GM19438 (cell line): ENCODE measurements around the gene TXNDC12.
"Not testable (repeated sequence)": the region's sequence is repeated elsewhere in the genome, so short reads cannot be mapped to it uniquely, and the experiment has no call there.

Source experiments
- ATAC-seq: cut with Tn5 transposase; IDR thresholded peaks from one replicate; pipeline ENCODE4 v1.9.1; 2021; ENCODE audit warnings: low read depth; ENCODE audit not compliant: unreplicated experiment

TXNDC12 gene

DNA sequence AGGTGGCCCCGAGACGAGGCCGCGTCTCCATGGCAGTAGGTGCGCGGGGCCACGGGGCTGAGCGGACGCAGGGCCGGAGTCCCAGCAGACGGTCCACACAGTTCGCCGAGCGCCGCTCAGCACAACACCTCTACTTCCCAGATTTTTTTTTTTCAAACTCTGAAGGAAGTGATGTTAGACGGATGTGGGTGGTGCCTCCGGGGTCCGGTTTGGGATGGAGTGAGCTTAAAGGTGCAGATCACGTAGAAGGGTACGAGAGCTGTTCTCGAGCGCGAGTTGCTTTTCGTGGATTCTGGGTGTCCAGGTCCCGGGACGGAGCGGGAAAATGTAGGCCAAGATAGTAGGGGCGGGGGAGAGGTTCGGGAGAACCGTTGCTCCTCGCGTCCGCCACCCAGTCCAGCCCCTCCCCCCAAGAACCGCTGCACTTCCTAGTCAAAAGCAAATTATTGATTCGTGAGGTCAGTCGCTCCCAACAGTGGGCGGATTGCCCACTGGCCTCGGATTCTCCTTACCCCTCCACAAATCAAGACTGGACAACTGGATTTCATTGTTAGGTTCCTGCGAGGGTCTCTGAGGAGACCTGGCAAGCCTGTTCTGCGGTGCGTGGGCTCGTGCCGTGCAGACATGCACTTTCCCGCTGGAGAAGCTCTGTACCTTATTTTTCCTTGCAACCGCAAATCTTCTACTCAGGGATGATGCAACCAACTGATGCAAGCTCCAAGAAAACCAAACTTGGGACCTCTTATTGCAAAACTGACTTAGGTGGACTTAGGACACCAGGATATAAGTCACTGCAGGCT is at the start of gene TXNDC12:
TXNDC12 (minus strand) TSS at position 126 of the 800 bp plus-strand sequence; CDS start at position 31, 95 bp downstream.
- peak; percentile 49 for ATAC-seq

DNA sequence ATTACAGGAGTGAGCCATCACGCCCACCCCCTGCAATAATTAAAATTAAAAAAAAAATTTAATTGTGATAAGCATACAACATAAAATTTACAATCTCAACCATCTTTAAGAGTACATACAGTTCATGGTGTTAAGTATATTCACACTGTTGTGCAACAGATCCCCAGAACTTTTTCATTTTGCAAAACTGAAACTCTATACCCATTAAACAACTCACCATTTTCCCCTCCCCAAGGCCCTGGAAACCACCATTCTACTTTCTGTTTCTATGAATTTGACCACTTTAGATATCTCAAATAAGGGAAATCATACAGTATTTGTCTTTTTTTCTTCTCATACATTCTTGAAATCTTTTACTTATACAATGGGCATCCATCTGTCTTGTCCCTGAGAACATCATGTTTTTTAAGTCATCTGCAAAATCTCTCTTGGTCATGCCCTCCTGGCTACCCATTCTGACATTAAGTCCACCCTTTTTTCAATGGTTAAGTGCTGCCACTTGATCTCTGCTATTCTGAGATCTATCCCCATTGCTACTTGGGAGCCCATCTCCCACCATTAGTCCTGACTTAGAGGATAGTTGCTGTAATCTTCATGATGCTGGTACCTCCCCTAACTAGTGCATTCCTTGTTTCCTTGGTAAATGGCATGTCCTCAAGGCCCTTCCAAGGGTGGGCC is 47.5 kb upstream of the TXNDC12 start:
- no peak for ATAC-seq

DNA sequence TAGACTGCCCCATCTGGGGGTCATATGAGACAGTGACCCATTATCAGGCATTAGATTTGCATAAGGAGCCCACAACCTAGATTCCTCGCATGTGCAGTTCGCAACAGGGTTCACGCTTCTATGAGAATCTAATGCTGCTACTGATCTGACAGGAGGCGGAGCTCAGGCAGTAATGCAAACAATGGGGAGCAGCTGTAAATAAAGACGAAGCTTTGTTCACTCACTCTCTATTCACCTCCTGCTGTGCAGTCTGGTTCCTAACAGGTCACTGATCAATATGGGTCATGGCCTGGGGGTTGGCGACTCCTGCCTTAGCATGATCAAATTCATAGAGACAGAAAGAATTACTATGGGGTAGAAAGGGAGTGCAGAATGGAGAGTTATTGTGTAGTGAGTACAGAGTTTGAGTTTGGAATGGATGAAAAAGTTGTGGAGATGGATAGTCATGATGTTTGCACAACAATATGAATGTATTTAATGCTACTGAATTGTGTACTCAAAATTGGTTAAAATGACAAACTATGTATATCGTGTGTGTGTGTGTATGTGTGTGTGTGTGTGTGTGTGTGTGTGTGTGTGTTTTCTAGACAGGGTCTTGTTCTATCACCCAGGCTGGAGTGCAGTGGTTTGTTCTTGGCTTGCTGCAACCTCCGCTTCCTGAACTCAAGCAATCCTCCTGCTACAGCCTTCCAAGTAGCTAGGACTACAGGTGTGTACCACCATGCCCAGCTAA is 43.3 kb upstream of the TXNDC12 start:
- no peak for ATAC-seq

- no peak for ATAC-seq
Observed at GRCh38 chr1:52096216-52096615, 41.2 kb upstream of the TXNDC12 start.

DNA sequence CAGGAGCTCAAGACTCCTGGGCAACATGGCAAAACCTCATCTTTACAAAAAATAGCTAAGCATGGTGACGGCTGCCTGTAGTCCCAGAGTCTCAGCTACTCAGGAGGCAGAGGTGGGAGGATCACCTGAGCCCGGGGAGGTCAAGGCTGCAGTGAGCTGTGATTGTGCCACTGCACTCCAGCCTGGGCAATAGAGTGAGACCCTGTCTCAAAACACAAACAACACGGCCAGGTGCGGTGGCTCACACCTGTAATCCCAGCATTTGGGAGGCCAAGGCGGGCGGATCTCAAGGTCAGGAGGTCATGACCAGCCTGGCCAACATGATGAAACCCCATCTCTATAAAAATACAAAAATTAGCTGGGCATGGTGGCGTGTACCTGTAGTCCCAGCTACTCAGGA is 39.3 kb upstream of the TXNDC12 start:
- ATAC-seq = not testable (repeated sequence)

DNA sequence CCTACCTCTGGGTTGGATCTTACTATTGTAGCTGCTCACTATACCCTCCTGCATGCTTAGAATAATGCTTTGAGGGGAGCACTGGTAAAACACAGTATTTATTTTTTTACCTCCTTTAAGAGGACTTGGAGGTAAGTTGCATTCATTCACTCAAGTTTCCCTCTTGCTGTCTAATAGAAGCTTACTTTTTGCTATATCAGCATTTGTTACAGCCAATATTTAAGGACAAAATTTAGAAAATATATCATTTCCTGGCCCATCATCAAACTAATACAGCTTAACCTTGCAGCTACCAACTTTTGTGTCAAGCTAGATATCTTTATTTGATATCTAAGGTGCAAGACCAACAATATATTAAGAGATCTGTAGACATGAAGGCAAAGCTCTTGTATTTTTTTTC is 32.9 kb upstream of the TXNDC12 start:
- ATAC-seq = not testable (repeated sequence)

GRCh38 chr1:52080014-52080415 is 25.0 kb upstream of the TXNDC12 start:
- ATAC-seq = no peak

DNA sequence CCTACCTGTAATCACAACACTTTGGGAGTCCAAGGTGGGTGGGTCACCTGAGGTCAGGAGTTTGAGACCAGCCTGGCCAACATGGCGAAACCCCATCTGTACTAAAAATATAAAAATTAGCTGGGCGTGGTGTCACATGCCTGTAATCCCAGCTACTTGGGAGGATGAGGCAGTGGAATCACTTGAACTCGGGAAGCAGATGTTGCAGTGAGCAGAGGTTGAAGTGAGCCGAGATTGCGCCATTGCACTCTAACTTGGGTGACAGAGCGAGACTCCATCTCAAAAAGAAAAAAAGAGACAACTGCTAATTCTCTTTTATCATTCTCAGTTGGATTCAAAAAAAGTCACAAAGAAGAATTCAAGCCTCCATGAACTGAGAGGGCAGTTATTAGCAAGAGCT is 22.3 kb upstream of the TXNDC12 start:
- not testable (repeated sequence) for ATAC-seq

GRCh38 chr1:52072291-52072690 is 17.3 kb upstream of the TXNDC12 start:
- ATAC-seq = no peak

- ATAC-seq = no peak
Observed at GRCh38 chr1:52070704-52071103, 15.7 kb upstream of the TXNDC12 start.

- ATAC-seq = no peak
Observed at GRCh38 chr1:52063192-52063591, 8.2 kb upstream of the TXNDC12 start.

DNA sequence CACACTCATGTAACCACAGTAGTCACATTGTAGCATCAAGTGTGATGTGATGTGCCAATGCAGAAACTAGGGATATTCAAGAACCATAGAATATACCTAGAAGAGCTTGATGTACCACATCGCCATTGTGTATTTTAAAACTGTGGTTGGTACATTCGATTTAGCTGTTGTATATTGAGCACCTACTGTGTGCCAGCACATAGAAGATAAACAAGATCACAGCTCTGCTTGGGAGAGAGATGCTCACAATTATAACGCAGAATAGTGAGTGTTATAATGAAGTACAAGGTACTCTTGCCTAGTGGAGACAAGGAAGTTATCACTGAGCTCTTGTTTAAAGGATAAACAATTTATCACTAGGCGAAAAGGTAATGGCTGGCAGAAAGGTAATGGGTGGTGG is 5.8 kb upstream of the TXNDC12 start:
- no peak for ATAC-seq

DNA sequence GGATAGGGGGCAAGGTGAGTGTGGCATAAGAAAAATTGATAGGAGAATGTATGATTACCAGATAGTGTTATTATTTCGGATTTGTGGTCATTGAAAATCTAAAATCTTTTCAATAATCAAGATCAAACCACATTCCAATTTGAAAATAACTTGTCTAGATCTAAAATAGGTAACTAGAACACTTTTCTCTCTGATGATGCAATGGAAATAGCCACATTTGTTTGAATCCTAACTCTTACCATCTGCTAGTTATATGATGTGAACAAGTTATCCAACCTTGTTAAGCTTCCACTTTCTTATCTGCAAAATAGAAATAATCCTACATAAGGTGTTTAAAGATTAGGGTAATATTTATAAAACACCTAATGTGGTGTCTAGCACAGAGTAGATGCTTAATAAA is 4.9 kb upstream of the TXNDC12 start:
- no peak for ATAC-seq

DNA sequence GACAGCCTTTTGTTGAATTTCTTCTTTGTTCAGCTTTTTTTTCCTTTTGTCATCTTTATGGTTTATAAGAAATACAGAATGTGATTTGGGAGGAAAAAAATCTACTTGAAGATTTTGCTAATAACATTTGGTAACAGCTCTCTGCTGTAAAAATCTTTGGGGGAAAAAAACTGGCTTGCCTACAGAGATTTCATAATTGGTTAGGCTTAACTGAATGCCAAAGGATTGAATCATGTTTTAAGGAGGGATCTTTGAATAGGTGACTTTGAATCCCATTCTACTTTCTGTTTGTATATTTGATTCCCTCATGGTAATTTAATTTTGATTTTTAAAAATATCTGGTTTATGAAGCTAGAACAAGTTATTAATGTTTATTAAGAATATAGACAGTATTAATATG is 4.3 kb upstream of the TXNDC12 start:
- ATAC-seq = no peak

DNA sequence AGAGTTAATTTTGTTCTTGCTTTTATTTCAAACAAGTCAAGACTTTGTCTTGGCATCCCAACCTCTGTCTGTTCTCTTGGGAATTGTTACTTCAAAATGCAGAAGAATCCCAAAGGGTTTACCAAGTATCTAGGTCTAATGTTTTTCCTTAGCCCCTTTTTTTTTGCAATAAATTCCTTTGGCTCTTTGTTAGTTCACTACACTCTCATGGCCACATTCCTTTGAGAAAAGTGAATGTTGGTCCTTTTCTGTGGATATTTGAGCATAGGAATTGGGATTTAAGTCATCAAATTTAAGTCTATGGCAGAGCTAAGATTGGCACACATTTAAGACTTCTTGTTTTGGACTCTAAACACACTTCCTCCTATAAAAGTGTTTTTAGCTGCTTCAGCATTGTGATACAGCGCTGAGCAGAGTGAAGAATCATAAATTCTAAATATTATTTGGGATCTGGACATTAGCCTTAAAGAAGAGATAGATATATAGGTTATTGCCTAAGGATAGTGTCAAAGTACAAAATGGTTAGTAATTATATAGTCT is 3.0 kb upstream of the TXNDC12 start:
- ATAC-seq = no peak

DNA sequence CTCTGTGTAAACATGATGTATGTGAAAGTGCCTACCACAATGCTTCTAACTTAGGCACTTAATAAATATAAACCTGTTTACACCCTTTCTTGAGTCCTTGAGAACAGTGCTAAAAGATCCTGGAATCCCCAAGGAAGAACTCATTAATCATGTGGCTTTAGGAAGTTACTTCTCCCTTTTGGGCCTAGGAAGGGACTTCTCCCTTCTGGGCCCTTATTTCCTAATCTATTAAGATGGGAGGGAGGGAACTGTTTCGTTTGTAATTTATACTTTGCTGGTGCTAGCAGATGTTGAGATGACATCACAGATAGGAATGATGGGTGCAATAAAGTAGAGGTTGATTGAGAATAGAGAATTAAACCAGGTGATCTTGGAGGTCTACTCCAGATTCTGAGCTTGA is 2.3 kb upstream of the TXNDC12 start:
- ATAC-seq = no peak

- peak; percentile 40 for ATAC-seq
Observed at GRCh38 chr1:52056937-52057231, 1.9 kb upstream of the TXNDC12 start.

DNA sequence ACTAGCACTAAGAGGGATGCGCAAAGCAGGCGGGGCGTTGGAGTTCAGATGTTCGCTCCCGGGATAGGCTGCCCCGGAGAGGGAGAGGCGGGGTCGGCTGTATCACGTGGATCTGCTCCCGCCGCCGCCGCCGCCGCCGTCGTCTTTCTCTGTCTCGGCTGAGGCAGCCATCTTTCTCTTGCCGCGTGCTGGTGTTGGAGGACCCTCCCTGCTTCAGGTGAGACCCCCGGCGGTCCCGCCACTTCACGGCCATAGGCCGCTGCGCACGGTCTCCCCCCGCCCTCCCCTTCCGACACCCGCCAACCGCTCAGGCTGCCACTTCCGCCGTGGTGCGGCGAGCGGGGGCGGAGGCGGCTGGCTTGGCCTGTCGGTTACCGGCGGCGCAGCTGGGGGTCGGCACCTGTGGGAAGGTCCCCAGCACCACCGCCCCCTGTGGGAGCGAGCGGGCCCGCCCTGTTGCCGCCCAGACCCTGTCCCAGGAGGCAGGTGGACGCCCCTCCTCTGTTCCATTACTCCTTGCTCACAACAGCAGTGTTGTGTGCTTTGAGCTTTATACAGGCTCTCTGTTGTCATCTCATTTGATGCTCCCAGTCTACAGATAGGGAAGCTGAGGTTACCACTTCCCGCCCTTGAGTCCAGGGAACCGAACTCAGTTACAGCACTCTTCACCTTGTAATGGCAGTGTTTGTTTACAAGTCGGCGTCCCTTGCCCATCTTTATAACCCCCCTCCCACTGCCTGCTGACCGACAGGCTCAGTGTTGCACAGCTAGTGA is 1.4 kb upstream of the TXNDC12 start, which contains the start of gene BTF3L4:
BTF3L4 (plus strand) TSS at position 133 of the 774 bp plus-strand sequence. CDS start 3,553 bp downstream, outside the sequence.
- peak; percentile 75 for ATAC-seq

- no peak for ATAC-seq
Observed at GRCh38 chr1:52055866-52056162, 823 bp upstream of the TXNDC12 start.

DNA sequence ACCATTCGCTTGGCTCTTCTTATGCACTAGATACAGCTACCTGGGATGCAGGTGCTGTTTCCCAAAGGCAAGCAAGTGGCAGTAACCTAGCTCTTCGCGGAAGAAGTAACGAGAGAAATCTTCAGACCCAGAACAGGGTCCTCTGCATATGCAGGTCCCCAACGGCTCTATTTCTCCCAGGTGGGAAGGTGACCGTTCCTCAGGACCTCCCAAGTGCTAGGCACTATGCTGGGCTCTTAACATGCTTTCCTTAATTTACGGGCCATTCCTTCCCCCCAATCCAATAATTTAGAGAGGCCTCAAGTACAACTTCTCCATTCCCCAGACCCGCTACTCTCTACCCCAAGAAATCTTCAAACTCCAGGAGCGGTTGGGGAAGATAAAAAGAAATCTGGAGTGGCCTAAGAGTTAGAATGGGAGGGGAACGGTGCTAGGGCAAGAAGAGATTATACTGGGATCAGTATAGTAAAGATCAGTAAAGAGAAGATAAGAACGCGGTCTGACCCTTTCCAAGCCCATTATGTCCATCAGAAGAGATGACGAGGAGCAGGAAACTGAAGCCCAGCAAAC is 410 bp downstream of the TXNDC12 start:
- ATAC-seq = no peak
